ENCODE results near the gene BEX5. TPM values are rescaled to one million over a fixed set of nuclear protein-coding genes. Genes with fewer than 3 reads are reported as not detected.
"Not testable (repeated sequence)": the region's sequence is repeated elsewhere in the genome, so short reads cannot be mapped to it uniquely, and the experiment has no call there.

BEX5 gene
- total RNA-seq, 2 experiments from 2014 or later, result 2.0 to 2.2 TPM

DNA sequence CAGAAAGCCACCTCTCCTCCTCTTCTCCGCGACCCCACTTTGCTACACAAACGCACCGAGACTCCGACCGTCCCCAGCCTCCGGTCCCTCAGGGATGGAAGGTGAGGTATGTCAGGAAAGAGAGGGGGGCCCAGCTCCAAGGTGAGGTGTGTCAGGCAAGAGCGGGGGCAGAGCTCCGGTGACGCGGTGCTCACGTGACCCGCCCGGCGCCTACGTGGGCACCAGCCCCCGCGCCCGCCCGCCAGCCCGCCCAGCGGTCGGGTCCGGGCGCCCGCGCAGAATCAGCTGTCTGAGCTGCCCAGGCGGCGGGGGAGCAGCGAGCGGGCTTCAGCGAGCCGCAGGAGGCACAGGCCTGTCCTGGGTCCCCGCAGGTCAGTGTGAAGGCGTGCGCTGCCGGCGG is 30.3 kb downstream of the BEX5 start, which contains the start of gene TCEAL2:
Gene TCEAL2, plus strand, starts transcription at position 244 of the 400 bp plus-strand sequence. CDS start 1,152 bp downstream, outside the sequence.
- H3K27ac Mint-ChIP-seq; CTCF ChIA-PET; ATAC-seq; POLR2A ChIA-PET; DNase-seq; H3K4me1 Mint-ChIP-seq (ENCODE audit: low read depth); H3K36me3 Mint-ChIP-seq (ENCODE audit: low read depth); H3K9me3 Mint-ChIP-seq (ENCODE audit: insufficient read depth): not testable (repeated sequence)
- Mint-ChIP-seq H3K27me3 (ENCODE audit: low read depth) (peaks cover 33% of the 10 kb centered on the region), H3K4me3 (peak within 1 kb of the TSS; percentile 3)

DNA sequence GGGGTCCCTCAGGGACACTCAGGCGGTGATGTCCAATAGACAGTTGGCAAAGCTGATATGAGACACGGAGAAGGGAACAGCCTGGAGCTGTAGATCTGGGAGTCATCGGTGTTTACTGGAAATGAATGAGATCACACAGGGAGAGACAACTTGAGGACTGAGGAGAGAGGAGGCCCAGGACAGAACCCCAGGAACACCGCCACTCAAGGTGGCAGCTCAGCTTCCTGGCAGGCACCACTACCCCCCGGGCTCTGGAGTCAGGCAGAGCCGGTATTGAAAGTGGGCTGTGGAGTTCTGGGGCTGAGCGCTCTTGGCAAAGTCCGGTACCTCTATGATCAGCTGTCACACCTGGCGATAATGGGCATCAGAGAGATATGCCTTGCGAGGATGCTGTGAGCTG is 30.8 kb downstream of the BEX5 start:
- POLR2A ChIA-PET; ATAC-seq; H3K27ac Mint-ChIP-seq; DNase-seq; H3K36me3 Mint-ChIP-seq (ENCODE audit: low read depth); H3K9me3 Mint-ChIP-seq (ENCODE audit: insufficient read depth); CTCF ChIA-PET; H3K4me1 Mint-ChIP-seq (ENCODE audit: low read depth): not testable (repeated sequence)
- peaks cover 33% of the 10 kb centered on the region for H3K27me3 Mint-ChIP-seq (ENCODE audit: low read depth)
- peak overlapping the region; percentile 3 for H3K4me3 Mint-ChIP-seq

DNA sequence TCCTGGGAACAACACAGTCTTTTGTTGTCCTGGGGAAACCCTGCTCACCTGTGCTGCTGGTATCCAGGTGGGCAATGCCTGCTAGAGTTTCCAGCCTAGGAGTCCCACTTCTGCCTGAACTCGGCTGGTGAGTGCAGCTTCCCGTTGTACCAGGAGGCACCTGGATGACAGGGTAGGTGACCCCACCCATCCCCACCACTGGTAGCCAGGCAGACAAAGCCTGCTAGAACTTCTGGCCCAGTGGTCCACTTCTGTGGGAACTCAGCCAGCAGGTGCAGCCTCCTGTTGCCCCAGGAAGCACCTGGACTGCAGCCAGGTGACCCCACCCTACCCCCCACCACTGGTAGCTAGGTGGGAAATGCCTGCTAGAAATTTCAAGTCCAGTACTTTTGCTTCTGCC is 40.0 kb downstream of the BEX5 start:
- CTCF ChIA-PET, result no interaction called here

DNA sequence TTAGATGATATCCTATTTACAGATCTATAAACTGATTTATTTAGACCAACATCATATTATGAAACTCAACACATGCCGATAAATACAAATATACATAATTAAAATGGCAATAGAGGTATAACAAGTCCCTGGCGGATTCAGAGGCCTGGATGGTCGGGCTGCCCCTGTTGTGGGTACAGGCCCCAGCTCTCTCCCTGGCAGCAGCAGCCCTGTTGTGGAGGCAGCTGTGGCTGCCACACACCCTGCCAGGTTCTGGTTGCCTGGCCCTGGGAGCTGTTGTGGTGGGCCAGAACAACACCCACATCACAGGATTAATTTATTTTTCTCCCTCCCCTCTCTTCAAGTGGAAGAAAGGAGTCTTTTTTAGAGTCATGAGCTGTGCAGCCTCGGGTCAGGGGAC is 42.4 kb downstream of the BEX5 start:
- Mint-ChIP-seq H3K27me3 (ENCODE audit: low read depth) (no peaks in the 10 kb centered on the region), H3K4me3 (no peak overlapping the region), H3K27ac (no peak overlapping the region), H3K9me3 (ENCODE audit: insufficient read depth) (no peaks in the 10 kb centered on the region), H3K4me1 (ENCODE audit: low read depth) (no peaks in the 10 kb centered on the region), H3K36me3 (ENCODE audit: low read depth) (no peaks in the 10 kb centered on the region)
- ChIA-PET CTCF (no interaction called here), POLR2A (no interaction called here)
- ATAC-seq, result no peak
- DNase-seq, result no peak

More for the DNA sequence above, 40.0 kb downstream of the BEX5 start:
- Mint-ChIP-seq H3K27me3 (ENCODE audit: low read depth) (no peaks in the 10 kb centered on the region), H3K27ac (no peak overlapping the region), H3K4me3 (no peak overlapping the region), H3K36me3 (ENCODE audit: low read depth) (no peaks in the 10 kb centered on the region), H3K9me3 (ENCODE audit: insufficient read depth) (no peaks in the 10 kb centered on the region), H3K4me1 (ENCODE audit: low read depth) (no peaks in the 10 kb centered on the region)
- POLR2A ChIA-PET, result no interaction called here
- DNase-seq, result no peak
- ATAC-seq, result no peak

Other genes starting within 250 kb of the BEX5 start
- 1 to 10 TPM; 3.1 to 3.9 TPM for gene ZMAT1, start 223.9 kb downstream of the BEX5 start, total RNA-seq
- gene TCEAL2, start 30.3 kb downstream of the BEX5 start, total RNA-seq, result not detected
- gene TCEAL6, start 13.5 kb downstream of the BEX5 start, total RNA-seq, result not detected
- not detected for gene TCP11X1, start 59.3 kb upstream of the BEX5 start, total RNA-seq
- gene NXF2, start 91.2 kb upstream of the BEX5 start, total RNA-seq, result not detected

All from activated CD8-positive, alpha-beta T cell treated with anti-CD3 and anti-CD28 coated beads, Interleukin-2, amount 10 ng/mL, durations not matched to agents 7 days and 5 days (primary cell).